NCI-H2029 treated with DMSO at 0.1 percent for 48 hours (cell line): ENCODE data around the gene CHRNA9.
"Not testable (repeated sequence)": the region's sequence is repeated elsewhere in the genome, so short reads cannot be mapped to it uniquely, and the experiment has no call there.

ENCODE experiments used
- DNase-seq: peaks from one replicate; lab custom pipeline; 2025; lab: John Stamatoyannopoulos, UW

Gene CHRNA9, protein sequence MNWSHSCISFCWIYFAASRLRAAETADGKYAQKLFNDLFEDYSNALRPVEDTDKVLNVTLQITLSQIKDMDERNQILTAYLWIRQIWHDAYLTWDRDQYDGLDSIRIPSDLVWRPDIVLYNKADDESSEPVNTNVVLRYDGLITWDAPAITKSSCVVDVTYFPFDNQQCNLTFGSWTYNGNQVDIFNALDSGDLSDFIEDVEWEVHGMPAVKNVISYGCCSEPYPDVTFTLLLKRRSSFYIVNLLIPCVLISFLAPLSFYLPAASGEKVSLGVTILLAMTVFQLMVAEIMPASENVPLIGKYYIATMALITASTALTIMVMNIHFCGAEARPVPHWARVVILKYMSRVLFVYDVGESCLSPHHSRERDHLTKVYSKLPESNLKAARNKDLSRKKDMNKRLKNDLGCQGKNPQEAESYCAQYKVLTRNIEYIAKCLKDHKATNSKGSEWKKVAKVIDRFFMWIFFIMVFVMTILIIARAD

DNA sequence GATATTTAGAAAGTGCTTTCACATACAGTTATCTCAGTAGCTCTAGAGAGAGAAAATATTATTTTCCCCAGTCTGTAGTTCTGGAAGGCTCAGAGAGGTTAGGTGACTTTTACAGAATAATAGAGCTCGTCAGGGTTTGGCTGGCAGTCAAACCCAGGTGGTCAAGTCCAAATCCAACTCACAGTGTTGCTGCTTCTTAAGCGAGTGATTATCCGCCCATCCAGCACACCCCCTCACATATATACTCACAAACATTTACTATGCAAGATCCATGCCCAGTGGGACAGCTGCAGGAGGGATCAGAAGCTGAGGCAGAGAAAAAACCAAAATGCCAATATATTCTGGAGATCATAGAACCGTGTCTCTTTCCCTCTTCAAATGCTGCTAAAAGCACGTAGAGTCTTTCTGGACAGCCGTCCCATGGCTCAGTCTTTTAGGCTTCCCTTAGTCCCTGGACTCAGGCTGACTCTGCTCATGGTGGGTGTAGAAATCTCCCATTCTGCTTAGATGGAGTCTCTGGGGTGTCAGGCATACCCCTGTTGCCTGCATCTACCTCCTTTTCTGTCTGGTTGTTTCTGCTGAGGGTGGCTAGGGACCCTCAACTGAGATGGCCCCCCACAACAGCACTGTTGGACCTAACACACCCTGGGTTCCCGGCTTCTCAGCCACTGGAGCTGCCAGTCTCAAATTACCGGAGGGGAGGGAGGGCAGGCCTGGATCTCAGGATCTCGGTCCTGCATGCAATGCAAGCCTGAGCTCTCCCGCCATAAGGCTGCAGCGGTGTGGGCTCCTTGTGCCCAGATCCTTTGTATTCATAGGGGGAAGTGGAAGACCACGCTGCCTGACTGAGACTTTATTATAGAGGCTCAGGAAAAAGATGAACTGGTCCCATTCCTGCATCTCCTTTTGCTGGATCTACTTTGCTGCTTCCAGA, at the start of gene CHRNA9:
CHRNA9 (plus strand) TSS at position 743 of the 934 bp plus-strand sequence; CDS start at position 878, 135 bp downstream.
- peak; percentile 79 for DNase-seq

DNA sequence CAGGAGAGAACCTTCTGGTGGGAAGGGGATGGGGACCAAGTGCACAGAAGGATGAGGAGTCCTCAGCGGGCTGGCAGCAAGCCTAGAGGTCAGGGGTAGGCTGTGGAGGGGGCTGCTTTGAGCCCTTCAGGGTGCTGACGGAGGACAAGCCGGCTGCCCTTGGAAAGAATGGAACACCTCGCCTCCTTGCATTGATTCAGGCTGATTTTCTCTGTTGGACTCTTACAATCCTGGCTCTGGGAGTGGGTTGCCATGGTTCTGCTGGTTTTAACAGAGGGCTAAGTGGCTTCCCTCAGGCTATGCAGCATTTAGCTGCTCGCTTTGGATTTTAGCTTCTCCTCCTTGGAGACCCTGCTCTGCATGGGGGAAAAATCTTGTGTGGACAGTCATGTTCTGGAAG, 49.4 kb upstream of the CHRNA9 start:
- no peak for DNase-seq

DNA sequence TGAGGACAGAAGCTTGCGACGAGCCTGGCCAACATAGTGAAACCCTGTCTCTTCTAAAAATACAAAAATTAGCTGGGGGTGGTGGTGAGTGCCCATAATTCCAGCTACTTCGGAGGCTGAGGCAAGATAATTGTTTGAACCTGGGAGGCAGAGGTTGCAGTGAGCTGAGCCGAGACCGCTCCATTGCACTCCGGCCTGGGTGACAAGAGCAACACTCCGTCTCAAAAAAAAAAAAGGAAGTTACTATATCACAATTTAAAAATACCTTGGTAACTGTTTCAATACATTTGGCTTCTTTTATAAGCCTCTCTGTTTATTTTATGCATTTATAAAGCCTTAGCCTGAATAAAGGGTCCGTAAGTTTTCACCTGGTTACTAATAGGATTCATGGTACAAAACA, 46.6 kb upstream of the CHRNA9 start:
- DNase-seq = no peak

DNA sequence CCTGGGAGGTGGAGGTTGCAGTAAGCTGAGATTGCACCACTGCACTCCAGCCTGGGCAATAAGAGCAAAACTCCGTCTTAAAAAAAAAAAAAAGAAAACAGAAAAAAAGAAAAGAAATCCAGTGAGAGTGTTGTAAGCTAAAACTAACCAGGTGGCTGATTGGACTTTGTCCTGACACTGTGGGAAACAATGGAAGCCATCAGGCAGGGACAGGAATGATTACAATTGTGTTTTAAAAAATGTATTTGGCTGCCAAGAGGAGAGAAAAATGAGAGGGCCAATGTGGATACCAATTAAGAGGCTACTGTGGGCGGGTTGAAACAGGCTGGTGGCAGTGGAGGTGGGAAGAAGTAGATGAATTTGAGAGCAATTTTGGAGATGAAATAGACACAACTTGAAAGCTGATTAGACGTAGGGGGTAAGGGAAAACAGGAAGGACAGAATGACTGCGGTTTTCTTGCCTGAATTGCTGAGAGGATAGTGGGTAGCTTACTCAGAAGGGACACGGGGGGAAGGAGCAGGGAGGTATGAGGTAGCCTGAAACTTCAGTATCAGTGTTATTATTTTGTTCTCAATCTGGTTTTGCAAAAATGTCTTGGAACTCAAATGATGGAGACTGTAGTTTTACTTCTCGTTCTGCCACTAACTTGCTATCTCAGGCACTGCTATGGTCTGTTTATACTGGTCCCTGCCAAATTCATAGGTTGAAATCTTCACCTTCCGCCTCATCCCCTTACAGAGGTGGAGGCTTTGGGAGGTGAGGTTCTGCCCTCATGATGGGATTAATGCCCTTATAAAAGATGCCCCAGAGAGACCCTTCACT, 45.6 kb upstream of the CHRNA9 start:
- DNase-seq = no peak

DNA sequence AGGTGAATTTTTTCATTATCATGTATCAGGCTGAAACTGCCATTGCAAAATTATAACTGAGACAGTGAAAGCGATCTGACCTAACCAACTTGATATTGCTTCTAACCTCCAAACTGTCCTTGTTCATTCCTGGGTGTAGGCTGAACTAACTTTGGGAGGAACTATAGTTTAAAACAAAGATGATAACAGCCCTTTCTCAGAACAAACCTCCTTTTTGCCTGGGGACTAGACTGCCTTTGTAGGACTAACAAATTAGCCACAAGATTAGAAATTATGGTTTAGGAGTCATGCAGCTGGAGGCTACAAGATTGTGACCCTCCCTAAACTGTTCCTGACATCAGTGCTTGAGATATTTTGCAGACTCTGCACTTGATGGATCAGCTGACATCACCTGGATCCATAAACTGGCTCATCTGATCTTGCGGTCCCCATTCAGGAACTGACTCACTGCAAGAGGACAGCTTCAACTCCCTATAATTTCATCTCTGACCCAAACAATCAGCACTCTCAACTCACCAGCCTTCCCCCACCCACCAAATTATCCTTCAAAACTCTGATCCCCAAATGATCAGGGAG, 44.4 kb upstream of the CHRNA9 start:
- not testable (repeated sequence) for DNase-seq

DNA sequence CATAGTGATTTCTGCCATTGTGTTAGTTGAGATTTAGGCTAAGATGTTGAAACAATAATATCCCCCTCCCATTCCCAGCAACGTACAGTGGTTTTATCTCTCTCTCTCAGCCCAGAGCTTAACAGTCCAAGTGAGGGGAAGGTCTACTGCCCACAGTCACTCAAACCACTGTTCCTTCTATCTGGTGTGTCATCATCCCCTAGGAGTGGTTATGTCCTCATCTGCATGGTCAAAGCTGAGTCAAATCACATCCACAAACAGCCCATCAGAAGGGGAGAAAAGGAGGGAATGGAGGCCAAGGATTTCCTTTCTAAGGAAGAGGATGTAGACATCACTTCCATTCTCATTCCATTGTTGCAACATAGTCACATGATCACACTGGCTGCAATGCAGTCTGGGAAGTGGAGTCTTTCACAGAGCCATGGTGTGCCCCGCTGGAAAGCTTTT, 42.8 kb upstream of the CHRNA9 start:
- DNase-seq = no peak

DNA sequence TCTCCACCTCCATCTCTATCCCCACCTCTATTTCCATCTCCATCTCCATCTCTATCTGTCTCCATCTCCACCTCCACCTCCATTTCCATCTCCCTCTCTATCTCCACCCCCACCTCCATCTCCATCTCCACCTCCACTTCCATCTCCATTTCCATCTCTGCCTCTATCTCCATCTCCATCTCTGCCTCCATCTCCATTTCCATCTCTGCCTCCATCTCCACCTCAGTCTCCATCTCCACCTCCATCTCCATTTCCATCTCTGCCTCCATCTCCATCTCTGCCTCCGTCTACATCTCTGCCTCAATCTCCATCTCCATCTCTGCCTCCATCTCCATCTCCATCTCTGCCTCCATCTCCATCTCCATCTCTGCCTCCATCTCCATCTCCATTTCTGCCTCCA, 40.8 kb upstream of the CHRNA9 start:
- DNase-seq = no peak

DNA sequence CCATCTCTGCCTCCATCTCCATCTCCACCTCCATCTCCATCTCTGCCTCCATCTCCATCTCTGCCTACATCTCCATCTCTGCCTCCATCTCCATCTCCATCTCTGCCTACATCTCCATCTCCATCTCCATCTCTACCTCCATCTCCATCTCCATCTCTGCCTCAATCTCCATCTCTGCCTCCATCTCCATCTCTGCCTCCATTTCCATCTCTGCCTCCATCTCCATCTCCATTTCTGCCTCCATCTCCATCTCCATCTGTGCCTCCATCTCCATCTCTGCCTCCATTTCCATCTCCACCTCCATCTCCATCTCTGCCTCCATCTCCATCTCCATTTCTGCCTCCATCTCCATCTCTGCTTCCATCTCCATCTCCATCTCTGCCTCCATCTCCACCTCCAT, 40.1 kb upstream of the CHRNA9 start:
- not testable (repeated sequence) for DNase-seq

DNA sequence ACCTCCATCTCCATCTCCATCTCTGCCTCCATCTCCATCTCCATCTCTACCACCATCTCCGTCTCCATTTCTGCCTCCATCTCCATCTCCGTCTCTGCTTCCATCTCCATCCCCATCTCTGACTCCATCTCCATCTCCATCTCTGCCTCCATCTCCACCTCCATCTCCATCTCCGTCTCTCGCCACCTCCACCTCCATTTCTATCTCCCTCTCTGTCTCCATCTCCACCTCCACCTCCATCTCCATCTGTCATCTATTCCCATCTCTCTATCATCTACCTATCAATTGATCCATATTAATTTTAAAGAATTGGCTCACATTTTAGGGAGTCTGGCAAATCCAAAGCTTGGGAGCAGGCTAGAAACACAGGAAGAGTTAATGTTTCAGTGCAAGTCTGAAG, 39.6 kb upstream of the CHRNA9 start:
- DNase-seq = no peak

DNA sequence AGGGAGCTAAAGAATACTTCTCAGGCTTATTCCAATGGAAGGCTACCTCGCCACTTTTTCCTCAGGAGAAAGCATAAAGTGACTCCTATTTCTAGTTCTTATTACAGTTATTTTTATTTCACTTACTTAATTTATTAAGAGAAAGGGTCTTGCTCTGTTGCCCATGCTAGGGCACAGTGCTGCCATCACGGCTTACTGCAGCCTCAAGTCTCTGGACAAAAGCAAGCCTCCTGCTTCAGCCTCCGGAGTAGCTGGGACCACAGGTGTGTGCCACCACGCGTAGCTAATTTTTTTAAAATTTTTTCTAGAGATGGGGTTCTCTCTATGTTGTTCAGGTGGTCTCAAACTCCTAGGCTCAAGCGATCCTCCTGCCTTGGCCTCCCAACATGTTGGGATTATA, 36.0 kb upstream of the CHRNA9 start:
- DNase-seq = no peak

DNA sequence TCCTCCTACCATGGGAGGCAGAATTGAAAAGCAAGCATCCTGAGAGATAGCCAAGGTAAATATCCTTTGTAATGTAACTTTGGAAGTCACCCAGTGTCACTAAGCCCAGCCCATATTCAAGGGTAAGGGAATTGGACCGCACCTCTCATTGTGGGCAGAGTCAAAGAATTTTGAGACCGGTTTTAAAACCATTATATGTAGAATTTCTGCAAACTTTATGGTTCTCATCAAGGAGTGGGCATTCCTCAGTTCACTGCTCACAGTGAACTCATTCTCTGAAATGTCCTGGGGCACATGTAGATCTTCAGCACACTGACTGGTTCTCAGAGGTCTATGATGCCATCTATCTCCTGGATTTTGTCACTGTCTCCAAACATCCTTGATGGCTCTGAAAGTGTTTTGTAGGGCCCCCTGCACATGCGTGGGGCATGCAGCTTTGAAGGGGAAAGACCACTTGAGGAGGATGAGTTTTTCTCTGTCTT, 35.3 kb upstream of the CHRNA9 start:
- DNase-seq = no peak

DNA sequence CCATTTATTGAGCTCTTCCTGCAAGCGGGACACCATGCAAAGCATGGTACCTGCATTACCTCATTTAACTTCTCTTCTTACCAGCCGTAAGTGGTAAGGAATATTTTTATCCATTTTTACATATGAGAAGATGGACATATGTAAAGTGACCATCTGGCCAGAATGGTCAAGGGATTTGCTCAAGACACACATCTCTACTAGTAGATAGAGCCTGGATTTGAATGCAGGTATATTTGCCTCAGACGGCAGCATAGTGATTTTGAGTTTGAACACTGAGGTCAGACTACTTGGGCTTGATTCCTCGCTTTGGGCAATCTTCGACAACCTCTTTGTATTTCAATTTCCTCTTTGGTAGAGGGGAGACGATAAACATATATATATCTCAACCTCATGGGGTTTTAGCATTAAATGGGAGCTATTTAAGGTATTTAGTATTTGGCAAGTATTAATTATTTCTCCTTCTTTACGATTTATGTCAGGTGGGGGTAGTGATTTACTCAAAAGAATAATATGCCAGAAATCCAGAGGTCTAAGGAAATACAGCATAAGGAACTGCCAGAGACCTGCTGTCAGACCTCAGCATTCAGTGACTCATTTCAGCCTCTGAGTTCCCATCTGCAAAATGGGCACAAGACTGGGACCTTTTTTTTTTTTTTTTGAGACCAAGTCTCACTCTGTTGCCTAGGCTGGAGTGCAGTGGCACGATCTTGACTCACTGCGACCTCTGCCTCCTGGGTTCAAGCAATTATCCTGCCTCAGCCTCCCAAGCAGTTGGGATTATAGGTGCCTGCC, 34.6 kb upstream of the CHRNA9 start:
- no peak for DNase-seq

DNA sequence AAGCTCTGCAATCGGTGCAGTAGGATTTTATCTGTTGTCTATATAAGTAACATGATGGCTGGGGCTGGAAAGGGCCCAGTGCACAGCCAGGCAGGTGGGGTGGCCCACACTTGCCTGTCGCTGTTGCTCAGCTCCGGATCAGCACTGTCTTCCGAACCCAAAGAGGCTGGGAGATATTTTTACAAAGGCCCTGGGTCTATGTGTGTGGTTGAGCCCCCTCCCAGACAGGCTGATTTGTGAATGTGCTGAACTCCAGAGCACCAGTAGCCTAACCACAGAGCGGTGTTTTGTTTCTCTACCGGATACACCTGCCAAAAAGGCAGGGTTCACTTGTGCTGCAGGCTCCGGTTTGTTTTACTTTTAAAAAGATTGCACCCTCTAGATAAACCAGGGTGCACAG, 33.5 kb upstream of the CHRNA9 start:
- DNase-seq = no peak

DNA sequence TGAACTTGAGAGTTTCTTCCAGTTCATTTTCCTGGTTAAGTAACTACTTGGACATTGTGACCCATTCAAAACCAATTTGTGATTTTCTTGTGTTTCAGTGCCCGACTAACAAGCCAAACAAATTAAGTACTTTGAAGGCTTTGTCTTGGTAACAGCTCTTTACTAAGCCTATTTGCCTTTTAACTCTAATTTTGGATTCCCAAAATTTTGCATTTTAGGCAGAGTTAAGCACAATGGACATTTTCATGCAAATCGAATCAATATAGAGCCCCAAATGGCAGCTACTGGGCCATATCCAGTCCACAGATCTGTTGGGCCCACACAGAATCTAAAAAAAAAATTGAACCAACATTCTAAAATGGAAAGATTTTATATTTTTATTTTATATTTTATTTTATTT, 31.4 kb upstream of the CHRNA9 start:
- no peak for DNase-seq

DNA sequence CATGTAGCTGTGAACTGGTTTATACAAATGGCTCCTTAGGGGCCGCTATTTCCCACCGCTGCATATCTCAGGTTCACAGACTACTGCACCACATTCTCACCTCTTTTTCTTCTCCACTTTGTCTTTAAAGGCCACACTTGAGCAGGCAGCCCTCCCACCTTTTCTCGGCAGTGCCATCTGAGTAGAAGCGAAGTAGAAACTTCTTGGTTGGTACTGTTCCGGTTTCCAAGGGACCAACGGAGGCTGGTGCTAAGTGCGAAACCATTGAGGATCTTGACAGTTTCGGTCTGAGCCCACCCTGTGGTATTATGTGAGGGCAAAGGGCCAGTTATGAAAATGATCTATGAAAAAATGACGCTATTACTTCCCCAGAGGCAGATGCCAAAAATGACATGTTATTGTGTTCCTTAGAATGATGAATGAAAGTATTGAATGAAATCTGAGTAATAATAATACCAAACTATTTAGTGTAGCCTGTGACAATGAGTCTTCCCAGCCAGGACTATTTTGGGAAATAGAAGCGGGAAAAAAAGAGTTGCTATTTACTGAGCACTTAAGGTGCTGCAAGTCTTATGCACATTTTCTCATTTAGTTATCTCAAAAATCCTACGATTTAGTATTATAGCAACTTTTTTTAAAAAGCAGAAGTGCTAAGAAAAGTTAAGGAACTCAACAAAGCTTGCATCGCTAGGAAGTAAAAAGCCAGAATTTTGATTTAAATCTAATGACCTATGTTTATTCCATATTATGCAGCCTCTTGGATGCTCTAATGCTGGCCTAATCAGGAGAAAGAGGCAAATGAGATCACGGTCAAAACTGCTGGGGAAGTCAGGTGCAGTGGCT, 29.6 kb upstream of the CHRNA9 start:
- no peak for DNase-seq

DNA sequence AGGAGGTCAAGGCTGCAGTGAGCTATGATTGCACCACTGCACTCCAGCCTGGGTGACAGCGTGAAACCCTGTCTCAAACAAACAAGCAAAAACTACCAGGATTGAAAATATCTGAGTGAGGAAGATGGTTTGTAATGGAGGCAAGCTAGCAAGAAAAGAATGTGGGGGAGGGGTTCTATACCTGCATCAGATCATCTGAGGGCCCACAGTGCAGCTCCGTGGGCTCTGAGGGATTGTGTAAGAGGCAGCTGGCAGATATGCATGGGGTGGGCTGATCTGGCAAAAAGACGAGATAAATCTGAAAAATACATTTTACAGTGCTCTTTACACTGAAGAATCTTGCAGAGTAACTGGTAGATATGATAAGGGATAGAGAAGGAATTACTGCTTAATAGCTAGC, 28.9 kb upstream of the CHRNA9 start:
- no peak for DNase-seq

DNA sequence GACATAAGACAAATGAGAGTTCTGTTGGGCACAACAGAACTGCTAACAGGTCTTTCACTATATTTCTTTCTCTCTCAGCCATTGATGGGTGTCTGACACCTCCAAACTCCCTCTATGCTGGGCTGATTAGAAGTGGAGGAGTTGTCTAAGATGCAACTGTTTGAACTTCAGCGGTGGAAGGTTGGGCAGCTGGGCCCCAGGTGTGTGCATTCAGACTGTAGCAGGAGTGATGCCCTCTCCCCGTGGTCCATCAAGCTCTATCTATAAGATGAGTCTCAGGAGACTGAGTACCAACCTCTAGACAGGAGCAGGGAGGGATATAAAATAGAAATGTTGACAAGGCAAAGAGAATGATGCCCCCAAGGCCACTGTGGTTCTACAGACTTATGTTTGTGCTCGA, 28.2 kb upstream of the CHRNA9 start:
- DNase-seq = no peak

DNA sequence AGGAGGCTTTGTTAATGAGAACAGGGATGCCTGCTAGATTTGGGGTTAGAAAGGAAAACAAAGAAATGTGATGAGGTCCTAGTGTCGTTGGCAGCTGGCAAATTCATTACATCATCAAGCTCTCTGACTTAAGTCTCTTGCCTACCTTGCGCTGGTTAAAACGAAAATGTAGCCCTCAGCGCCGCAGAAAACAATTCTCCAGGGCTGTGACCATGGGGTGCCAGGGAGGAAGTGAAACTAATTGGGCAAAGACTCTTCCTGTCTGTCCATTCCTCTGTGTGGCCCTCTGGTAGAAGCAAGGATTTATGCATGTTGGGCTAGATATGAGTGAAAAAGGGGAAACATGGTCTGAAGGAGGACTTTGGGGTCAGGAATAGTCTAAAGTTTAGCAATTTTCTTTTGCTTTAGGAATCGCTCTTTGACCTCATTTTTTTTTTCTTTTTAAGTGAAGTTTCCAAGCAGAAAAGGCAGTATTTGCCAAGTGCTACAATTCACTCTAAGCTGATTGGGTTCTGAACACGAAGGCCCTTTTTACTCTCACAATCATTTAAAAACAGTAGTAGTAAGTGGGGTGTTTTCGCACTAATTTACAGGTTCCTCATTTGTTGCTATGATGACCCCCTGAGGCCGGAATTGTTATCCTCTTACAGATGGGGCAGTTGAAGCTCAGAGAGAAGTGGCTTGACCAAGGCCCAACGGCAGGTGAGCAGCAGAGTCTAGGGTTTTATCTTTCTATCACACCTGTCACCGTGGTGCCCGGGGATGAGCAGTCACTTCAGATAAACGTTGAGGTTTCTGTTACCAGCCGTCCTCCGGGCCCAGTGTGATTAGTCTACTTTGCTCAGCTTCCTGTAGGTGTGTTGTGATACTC, 27.3 kb upstream of the CHRNA9 start:
- DNase-seq = no peak
